GM18861 (cell line): Measurements from ENCODE around the gene ZNF709.
"Not testable (repeated sequence)": the region's sequence is repeated elsewhere in the genome, so short reads cannot be mapped to it uniquely, and the experiment has no call there.

Experiments
- ATAC-seq: cut with Tn5 transposase; IDR thresholded peaks from one replicate; pipeline ENCODE4 v1.9.1; 2021; ENCODE audit not compliant: unreplicated experiment

The ZNF709 gene

GRCh38 chr19:12484371-12485051, at the start of gene ZNF709:
TSS of gene ZNF709 (minus strand) at chr19:12484816. CDS start at chr19:12484657, 159 bp downstream.
- peak; percentile 80 for ATAC-seq

- no peak for ATAC-seq
Measured at GRCh38 chr19:12527034-12527836, 42.6 kb upstream of the ZNF709 start.

GRCh38 chr19:12526542-12526941, 41.9 kb upstream of the ZNF709 start:
- ATAC-seq = no peak

- ATAC-seq = no peak
Measured at GRCh38 chr19:12521996-12522395, 37.4 kb upstream of the ZNF709 start.

- ATAC-seq = no peak
Measured at GRCh38 chr19:12513531-12514061, 29.0 kb upstream of the ZNF709 start.

GRCh38 chr19:12497032-12497431, 12.4 kb upstream of the ZNF709 start:
- no peak for ATAC-seq

- no peak for ATAC-seq
Measured at GRCh38 chr19:12496480-12496879, 11.9 kb upstream of the ZNF709 start.

- no peak for ATAC-seq
Measured at GRCh38 chr19:12495002-12495802, 10.6 kb upstream of the ZNF709 start.

- ATAC-seq = no peak
Measured at GRCh38 chr19:12494260-12494860, 9.7 kb upstream of the ZNF709 start.

- not testable (repeated sequence) for ATAC-seq
Measured at GRCh38 chr19:12486265-12486783, 1.7 kb upstream of the ZNF709 start.

- ATAC-seq = no peak
Measured at GRCh38 chr19:12485571-12485970, 955 bp upstream of the ZNF709 start.

- ATAC-seq = peak; percentile 5
Measured at GRCh38 chr19:12485052-12485416, 418 bp upstream of the ZNF709 start.

- no peak for ATAC-seq
Measured at GRCh38 chr19:12484011-12484370, 625 bp downstream of the ZNF709 start.

GRCh38 chr19:12482509-12482886, 2.1 kb downstream of the ZNF709 start:
- no peak for ATAC-seq

GRCh38 chr19:12481781-12482508, 2.7 kb downstream of the ZNF709 start:
- ATAC-seq = no peak

GRCh38 chr19:12478234-12478941, 6.2 kb downstream of the ZNF709 start:
- ATAC-seq = no peak

- ATAC-seq = not testable (repeated sequence)
Measured at GRCh38 chr19:12467651-12468050, 17.0 kb downstream of the ZNF709 start.

- ATAC-seq = no peak
Measured at GRCh38 chr19:12465211-12465610, 19.4 kb downstream of the ZNF709 start.

- ATAC-seq = no peak
Measured at GRCh38 chr19:12464769-12465168, 19.8 kb downstream of the ZNF709 start.
